Measurements from ENCODE around the gene CYP46A1.
"Not testable (repeated sequence)": the region's sequence is repeated elsewhere in the genome, so short reads cannot be mapped to it uniquely, and the experiment has no call there.

The CYP46A1 gene

GRCh38 chr14:99755629-99756603 is 71.8 kb downstream of the CYP46A1 start:
- DNase-seq = peak in 41 of 56 donors; percentile 10 to 87 (median 50)

DNA sequence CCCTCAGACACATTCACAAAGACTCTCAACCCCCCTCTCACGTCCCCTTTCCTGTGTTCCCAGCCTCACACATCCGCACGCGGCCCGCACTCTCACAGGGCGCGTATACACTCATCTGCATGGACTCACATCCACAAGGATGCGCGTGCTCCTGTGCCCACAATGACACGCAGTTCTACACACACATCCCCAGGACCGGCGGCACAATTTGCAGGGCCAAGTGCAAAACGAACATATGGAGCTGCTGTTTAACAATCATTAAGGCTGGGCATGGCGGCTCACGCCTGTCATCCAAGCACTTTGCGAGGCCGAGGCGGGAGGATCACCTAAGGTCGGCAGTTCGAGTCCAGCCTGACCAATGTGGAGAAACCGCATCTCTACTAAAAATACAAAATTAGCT is 72.7 kb downstream of the CYP46A1 start:
- no peak for DNase-seq

GRCh38 chr14:99757331-99758070 is 73.4 kb downstream of the CYP46A1 start:
- no peak for DNase-seq

- DNase-seq = peak in 1 of 56 donors; percentile 20
Measured at GRCh38 chr14:99758121-99758821, 74.2 kb downstream of the CYP46A1 start.

DNA sequence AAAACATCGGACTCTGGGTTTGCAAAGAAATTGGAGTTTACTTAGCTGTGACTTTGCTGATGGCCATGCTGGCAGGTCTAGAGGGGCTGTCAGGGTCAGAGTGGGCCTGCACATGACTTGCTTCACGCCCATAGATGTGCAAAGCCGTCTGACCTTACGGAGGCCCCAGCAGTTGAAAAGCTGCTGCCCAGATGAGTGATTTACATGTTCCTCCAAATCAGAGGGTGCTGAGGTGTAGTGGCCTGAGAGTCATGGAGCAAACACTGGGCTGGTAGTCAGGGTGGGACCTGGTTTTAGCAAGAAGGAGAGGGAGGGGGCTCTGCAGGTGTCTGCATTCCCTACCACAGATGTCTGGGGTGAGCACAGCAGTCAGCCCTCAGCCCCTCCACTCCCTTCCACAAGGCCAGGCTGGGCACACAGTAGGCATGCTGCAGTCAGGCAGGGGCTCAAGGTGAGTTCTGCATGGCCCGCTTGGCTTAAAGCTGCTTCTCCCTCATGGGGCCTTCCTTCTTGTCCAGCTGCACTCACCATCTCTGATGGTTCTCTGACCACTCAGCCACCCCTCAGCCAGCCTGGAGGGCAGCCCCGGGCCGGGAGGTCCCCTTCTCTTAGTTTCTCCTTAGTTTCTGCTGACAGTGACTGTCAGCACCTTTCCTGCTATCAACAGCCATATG is 74.9 kb downstream of the CYP46A1 start:
- no peak for DNase-seq

DNA sequence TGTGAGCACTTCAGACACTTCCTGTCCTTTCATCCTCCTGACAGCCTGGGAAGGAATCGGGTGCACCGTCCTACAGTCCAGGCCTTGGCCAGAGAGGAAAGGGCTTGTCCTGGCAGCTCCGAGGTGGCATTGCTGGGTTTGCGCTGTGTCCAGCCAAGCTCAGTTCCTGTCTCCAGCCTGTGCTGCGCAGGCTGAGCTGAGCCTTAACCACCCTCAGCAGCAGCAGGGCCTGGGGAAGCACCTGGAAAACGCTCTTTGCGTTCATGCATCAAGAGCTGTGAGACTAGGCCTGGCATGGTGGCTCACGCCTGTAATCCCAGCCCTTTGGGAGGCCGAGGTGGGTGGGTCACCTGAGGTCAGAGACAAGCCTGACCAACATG is 75.4 kb downstream of the CYP46A1 start:
- no peak for DNase-seq

DNA sequence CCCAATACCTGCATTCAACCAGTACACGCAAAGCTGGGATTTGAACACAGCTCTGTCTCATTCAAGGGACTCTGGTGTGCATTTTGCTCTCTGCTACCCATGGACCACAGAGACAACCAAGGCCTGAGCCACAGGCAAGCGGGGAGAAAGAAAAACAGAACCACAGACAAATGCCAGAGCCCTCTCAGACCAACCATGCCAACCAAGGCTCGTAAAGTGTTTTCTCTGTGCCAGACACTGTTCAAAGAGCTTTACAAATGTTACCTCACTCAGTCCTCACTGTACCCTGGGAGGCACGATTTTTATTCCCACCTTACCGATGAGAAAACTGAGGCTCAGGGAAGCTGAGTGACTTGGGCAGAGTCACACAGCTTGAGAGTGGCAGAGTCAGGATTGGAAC is 76.7 kb downstream of the CYP46A1 start:
- DNase-seq = no peak

GRCh38 chr14:99762911-99763310 is 78.8 kb downstream of the CYP46A1 start:
- not testable (repeated sequence) for DNase-seq

- DNase-seq = no peak
Measured at GRCh38 chr14:99763527-99764221, 79.6 kb downstream of the CYP46A1 start.

GRCh38 chr14:99764222-99764706 is 80.2 kb downstream of the CYP46A1 start:
- no peak for DNase-seq

GRCh38 chr14:99768381-99768780 is 84.3 kb downstream of the CYP46A1 start:
- DNase-seq = no peak

- DNase-seq = no peak
Measured at GRCh38 chr14:99769123-99769522, 85.0 kb downstream of the CYP46A1 start.

GRCh38 chr14:99769799-99770198 is 85.7 kb downstream of the CYP46A1 start:
- no peak for DNase-seq

DNA sequence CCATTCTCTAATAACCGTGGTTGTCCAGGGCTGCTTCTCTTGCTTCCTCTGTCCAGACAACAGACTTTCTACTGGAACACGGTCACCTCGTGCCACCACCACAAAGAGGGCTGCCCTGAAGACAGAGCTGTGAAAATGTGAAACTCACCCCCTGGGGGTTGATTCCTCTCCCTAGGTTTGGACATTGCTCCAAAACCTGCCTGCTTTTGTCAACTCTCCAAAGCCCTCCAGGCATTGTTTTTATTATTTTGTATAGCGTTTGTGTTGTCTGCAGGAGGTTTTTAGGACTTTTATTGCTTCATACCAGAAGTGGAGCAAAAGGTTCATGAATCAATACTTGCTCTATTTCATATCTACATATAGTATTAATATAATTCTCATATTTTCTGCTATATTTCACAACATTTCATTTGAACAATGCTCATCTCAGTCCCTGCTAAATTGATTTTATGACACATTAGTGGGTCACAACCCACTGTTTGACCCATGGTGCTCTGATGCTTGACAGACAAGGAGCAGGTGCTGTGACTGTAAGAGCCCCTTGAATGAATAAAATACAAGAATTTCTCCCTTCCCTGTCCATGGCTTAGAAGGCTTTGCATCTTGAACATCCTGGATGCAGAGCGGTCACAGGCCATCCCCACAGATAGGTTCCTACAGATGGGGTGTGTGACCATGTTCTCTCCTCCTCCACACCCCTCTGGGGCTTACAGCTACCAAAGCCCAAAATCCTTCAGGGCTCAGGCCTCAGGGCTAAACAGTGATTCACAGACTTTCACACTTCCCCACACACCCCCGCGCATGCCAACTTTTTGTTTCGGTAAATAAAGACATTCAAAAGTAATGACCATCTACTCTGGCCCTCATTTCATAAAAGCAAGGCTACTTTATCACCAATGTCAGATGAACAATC is 88.5 kb downstream of the CYP46A1 start:
- DNase-seq = no peak

DNA sequence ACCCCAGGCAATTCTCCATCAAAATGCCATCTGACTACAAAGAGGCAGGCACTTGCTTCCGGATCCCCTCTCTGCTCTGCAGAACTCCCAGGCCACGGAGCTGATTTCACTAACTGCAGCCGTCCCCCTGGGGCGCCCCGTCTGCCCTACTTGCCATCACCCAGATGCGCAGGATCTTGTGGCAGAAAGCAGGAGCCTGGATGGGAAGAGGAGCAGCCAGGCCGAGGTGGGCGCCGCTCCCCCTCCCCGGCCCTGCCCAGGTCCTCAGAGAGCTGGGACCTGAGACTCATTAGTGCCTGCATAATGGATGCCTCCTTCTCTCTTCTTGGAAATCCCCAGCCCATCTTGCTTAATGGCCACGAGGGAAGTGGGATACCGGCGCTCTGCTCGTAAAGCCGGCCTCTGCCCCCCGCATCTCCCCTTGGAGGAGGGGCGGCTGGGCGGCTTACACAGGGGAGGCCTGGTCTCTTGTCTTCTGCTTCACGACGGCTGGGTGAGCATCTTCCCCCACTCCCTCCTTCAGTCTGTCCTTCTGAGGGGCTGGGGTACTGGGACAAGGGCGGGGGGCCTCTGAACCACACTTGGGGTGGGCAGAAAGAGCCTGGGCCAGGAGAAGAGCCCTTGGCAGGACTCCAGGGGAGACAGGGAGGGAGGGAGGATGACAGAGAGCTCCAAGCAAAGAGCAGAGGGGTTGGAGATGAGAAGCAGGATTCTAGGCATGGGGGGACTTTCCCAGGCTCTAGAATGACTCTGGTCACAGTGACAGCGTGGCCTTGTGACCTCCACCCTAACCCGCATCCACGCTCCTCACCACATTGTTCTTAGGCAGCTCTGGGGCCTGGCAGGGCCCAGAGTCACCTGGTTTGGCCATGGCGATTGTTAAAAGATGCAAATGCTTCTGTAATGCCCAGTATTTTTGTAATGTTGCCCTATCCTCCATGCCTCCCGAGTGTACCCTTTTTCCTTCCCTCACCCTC is 89.7 kb downstream of the CYP46A1 start:
- DNase-seq = no peak

DNA sequence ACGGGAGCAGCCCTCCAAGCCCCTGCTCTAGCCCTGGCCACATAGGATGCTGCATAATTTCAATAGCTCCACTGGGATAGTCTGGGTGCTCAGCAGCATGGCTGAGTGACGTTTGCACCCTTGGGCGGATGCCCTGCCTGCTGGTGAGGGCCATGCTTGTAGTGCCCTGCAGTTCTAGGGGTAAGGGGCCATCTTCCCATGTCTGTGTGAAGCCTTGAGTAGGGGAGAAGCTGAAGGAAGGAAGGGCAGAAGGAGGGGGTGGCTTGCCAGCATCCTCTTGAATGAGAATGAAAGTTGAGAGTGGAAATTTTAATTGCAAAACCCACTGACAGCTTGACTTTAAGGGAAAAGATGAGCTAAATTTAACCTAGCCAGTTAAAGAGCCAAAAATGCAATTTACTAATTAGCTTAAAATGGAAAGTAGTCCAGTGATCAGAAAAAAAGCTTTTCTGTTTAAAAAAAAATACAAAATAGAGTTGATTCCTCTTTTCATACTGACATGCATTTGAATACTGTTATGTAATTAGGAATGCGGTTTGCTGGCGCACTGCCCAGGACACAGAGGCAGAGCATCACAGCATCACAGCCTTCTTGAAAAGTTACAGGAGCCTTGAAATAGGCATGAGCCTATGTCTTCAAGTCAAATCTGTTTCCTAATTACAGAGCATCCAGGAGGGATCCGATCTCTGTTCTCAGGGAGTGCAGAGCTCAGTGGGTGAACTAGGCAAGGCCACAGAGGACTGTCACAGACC is 90.6 kb downstream of the CYP46A1 start:
- DNase-seq = peak in 30 of 56 donors; percentile 9 to 76 (median 32)

GRCh38 chr14:99775351-99775750 is 91.3 kb downstream of the CYP46A1 start:
- DNase-seq = peak in 1 of 56 donors; percentile 52

Data from nucleus accumbens (tissue), 56 donors.